Mesendoderm (in vitro differentiated cells): ENCODE data around the gene JCAD.

Experiments used
- DNase-seq: peaks from one replicate; pipeline ENCODE4 v3.0.0; 2013
- H2AK5ac ChIP-seq: 2 replicates; pipeline ENCODE4 v1.6.1; 2013; ENCODE audit warnings: low read length, inconsistent platforms
- H2BK120ac ChIP-seq: 2 replicates; pipeline ENCODE4 v1.6.1; 2013; ENCODE audit warnings: low read depth, mild to moderate bottlenecking, low read length, moderate library complexity, mixed read lengths
- H2BK15ac ChIP-seq: replicated peaks from 2 replicates; pipeline ENCODE4 v1.6.1; 2013; ENCODE audit warnings: low read depth, mild to moderate bottlenecking, moderate library complexity
- H2BK5ac ChIP-seq: 2 replicates; pipeline ENCODE4 v1.6.1; 2013; ENCODE audit warnings: low read length, inconsistent platforms
- H3K18ac ChIP-seq: 2 replicates; pipeline ENCODE4 v1.6.1; 2013; ENCODE audit warnings: mild to moderate bottlenecking, low read length, mixed read lengths
- H3K23ac ChIP-seq: one replicate; pipeline ENCODE4 v1.6.1; 2013; ENCODE audit warnings: low read length
- H3K27ac ChIP-seq: 2 replicates; pipeline ENCODE4 v1.5.1; 2013; ENCODE audit warnings: low read depth, mild to moderate bottlenecking, inconsistent platforms, low read length, moderate library complexity
- H3K27me3 ChIP-seq: 2 replicates; pipeline ENCODE4 v1.6.1; 2013; ENCODE audit warnings: low read length, control low read depth, mild to moderate bottlenecking, inconsistent platforms; ENCODE audit not compliant: insufficient read depth, poor library complexity
- H3K36me3 ChIP-seq: 2 replicates; pipeline ENCODE4 v1.6.1; 2013; ENCODE audit warnings: low read length, inconsistent platforms; ENCODE audit not compliant: control insufficient read depth, insufficient read depth
- H3K4ac ChIP-seq: one replicate; pipeline ENCODE4 v1.6.1; 2013; ENCODE audit warnings: low read depth, mild to moderate bottlenecking, low read length, moderate library complexity
- H3K4me1 ChIP-seq: 2 replicates; pipeline ENCODE4 v1.6.1; 2013; ENCODE audit warnings: low read depth, low read length, inconsistent platforms; ENCODE audit not compliant: control insufficient read depth
- H3K4me2 ChIP-seq: 2 replicates; pipeline ENCODE4 v1.6.1; 2013; ENCODE audit warnings: low read length
- H3K4me3 ChIP-seq: 2 replicates; pipeline ENCODE4 v1.5.1; 2013; ENCODE audit warnings: mild to moderate bottlenecking, low read length
- H3K56ac ChIP-seq: one replicate; pipeline ENCODE4 v1.6.1; 2013; ENCODE audit warnings: low read length
- H3K79me1 ChIP-seq: 2 replicates; pipeline ENCODE4 v1.6.1; 2013; ENCODE audit warnings: low read length, inconsistent platforms
- H3K79me2 ChIP-seq: 2 replicates; pipeline ENCODE4 v1.6.1; 2013; ENCODE audit warnings: mild to moderate bottlenecking, low read length; ENCODE audit not compliant: control insufficient read depth, insufficient read depth
- H3K9ac ChIP-seq: 2 replicates; pipeline ENCODE4 v1.6.1; 2013; ENCODE audit warnings: low read length, inconsistent platforms
- H4K5ac ChIP-seq: one replicate; pipeline ENCODE4 v1.6.1; 2013; ENCODE audit warnings: low read length
- H4K8ac ChIP-seq: one replicate; pipeline ENCODE4 v1.6.1; 2013; ENCODE audit warnings: low read depth, mild to moderate bottlenecking, control low read depth, low read length, moderate library complexity
- WGBS: extraction: QIAGEN DNeasy Blood & Tissue Kit; methylation state at CpG from one replicate; pipeline ENCODE4 v1.1.7; 2013; ENCODE audit warnings: low lambda C conversion rate, missing lambda C conversion rate; ENCODE audit not compliant: insufficient coverage; ENCODE audit errors: extremely low coverage; 5-methylcytosine and 5-hydroxymethylcytosine counted together

The JCAD gene

DNA sequence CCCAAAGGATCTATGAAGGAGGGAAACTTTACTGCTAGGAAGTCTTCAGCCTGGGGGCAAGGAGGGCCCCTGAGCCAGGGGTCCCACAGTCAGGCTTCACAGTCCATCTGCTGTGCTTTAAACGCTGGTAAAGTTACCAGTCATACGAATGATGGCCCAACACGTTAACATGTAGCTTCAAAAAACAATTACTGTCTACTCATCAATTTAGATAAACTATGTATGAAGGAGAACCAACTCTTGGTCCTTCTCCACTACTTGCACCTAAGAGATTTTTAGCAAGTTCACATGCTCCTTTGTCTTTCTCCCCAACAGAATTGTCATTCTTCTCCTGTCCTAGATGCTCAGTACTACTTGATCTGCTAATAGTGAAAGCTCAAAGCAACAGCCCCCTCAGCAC lies 16.6 kb downstream of the JCAD start:
- Histone ChIP-seq H3K23ac (no peak overlapping the region), H3K4me2 (no peak overlapping the region), H2AK5ac (no peak overlapping the region), H3K36me3 (no peaks in the 10 kb centered on the region), H3K18ac (no peak overlapping the region), H3K27me3 (no peaks in the 10 kb centered on the region), H3K79me1 (no peaks in the 10 kb centered on the region), H3K4me1 (peaks cover 2% of the 10 kb centered on the region), H3K79me2 (no peaks in the 10 kb centered on the region), H2BK15ac (no peak overlapping the region), H3K56ac (no peak overlapping the region), H3K9ac (no peak overlapping the region), H2BK5ac (no peak overlapping the region), H3K4ac (no peak overlapping the region), H3K27ac (no peak overlapping the region), H2BK120ac (no peak overlapping the region), H3K4me3 (no peak overlapping the region), H4K8ac (no peak overlapping the region), H4K5ac (no peak overlapping the region)
- no peak for DNase-seq
- WGBS = no CpG with 5 or more reads among the region's 3 CpGs

DNA sequence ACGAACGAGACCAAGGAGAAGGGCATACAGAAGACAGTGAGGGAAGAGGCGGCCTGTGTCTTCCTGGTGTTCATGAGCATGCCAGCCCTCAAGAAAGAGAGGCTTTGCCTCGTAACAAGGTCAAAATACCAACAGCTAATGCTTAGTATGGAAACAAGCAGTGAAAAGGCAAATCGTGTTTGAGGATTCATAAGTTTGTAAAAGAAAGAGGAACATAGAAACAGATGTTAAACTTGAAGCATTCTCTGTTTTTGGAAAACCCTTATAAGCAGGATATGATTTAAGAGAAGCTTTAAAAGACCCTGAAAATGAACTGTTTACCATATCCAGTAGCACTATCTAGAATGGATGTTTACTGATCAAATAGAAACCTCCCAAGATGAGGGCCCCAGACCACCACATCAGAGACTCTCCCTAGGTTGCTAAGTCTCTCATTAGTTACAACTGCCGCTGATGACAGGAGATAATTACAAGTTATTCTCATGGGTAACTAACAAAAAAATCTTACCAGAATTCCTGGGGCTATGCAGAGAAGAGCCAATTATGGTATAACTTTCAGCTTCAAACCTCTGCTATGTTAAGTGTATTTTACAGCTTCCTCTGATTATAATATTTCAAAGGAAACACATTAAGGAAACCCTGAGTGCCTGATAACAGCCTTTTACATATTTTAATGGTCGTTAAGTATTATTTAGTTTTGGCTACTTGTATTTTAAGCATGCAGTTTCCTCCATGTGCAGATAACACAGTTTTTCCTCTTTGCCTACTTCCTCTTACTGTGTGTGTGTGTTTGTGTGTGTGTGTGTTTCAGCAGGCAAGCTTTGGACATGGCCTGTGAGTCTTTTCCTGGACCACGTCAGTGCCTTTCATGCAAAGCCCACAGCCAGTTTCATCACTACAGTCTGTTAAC lies 17.9 kb downstream of the JCAD start:
- Histone ChIP-seq H3K79me2 (no peaks in the 10 kb centered on the region), H2BK5ac (no peak overlapping the region), H3K79me1 (no peaks in the 10 kb centered on the region), H4K8ac (no peak overlapping the region), H3K4me1 (peaks cover 2% of the 10 kb centered on the region), H3K27ac (no peak overlapping the region), H3K4me3 (no peak overlapping the region), H3K23ac (no peak overlapping the region), H2BK15ac (no peak overlapping the region), H3K4me2 (no peak overlapping the region), H3K18ac (no peak overlapping the region), H3K36me3 (no peaks in the 10 kb centered on the region), H3K27me3 (no peaks in the 10 kb centered on the region), H2BK120ac (no peak overlapping the region), H3K56ac (no peak overlapping the region), H3K9ac (no peak overlapping the region), H4K5ac (no peak overlapping the region), H3K4ac (no peak overlapping the region), H2AK5ac (no peak overlapping the region)
- no peak for DNase-seq
- WGBS = no CpG with 5 or more reads among the region's 8 CpGs

DNA sequence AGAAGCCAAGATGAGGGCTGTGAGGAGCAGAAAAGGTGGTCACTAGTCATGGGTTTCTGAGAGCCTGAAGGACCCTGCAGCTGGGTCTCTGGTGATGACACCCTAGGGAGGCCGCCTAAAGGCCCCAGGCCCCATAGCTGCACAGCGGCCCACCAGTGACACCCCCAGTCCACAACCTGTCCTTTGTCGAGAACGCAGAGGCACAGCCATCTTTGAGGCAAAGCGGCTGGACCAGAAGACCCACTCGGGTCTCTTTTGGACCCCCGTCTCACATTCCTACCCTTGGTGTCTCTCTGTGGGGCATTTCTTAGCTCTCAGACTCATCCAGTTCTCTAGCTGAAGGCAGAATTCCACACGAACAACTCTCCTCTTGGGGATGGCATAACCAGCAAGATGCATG lies 18.8 kb downstream of the JCAD start:
- H3K4me1 ChIP-seq = peaks cover 2% of the 10 kb centered on the region
- no peak overlapping the region for H2BK15ac ChIP-seq
- H3K56ac ChIP-seq = no peak overlapping the region
- no peak overlapping the region for H3K23ac ChIP-seq
- no peaks in the 10 kb centered on the region for H3K79me2 ChIP-seq
- no peak overlapping the region for H4K5ac ChIP-seq
- H3K9ac ChIP-seq = no peak overlapping the region
- H3K18ac ChIP-seq = no peak overlapping the region
- H3K4me3 ChIP-seq = no peak overlapping the region
- no peak overlapping the region for H2BK5ac ChIP-seq
- WGBS = no CpG with 5 or more reads among the region's 8 CpGs
- H3K79me1 ChIP-seq = no peaks in the 10 kb centered on the region
- no peak overlapping the region for H3K4ac ChIP-seq
- H2AK5ac ChIP-seq = no peak overlapping the region
- H4K8ac ChIP-seq = no peak overlapping the region
- no peak overlapping the region for H2BK120ac ChIP-seq
- no peak overlapping the region for H3K4me2 ChIP-seq
- no peaks in the 10 kb centered on the region for H3K36me3 ChIP-seq
- no peak for DNase-seq
- H3K27me3 ChIP-seq = no peaks in the 10 kb centered on the region
- no peak overlapping the region for H3K27ac ChIP-seq

DNA sequence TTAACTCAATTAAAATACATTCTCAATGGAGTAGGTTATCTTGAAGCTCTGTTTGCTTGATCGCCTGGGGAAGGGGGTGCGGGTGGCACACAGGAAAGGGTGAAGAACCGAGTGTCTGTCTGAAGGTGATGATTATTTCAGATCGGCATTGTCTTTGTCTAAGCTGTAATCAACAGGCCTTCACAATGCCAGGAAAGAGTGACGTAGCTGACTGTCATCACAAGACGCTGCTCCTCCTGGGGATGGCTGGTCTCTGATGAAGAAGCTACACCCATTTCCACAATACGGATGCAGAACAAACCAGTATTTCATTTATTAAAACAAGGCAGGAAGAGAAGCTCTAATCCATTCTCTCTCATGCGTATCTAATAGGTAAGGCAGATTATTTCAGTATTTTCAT lies 19.4 kb downstream of the JCAD start:
- Histone ChIP-seq H2AK5ac (no peak overlapping the region), H3K4me3 (no peak overlapping the region), H3K27me3 (no peaks in the 10 kb centered on the region), H2BK5ac (no peak overlapping the region), H4K8ac (no peak overlapping the region), H3K27ac (no peak overlapping the region), H4K5ac (no peak overlapping the region), H3K4ac (no peak overlapping the region), H3K56ac (no peak overlapping the region), H3K23ac (no peak overlapping the region), H3K36me3 (no peaks in the 10 kb centered on the region), H3K9ac (no peak overlapping the region), H3K79me2 (no peaks in the 10 kb centered on the region), H3K18ac (no peak overlapping the region), H3K4me2 (no peak overlapping the region), H3K79me1 (no peaks in the 10 kb centered on the region), H3K4me1 (peaks cover 2% of the 10 kb centered on the region), H2BK15ac (no peak overlapping the region), H2BK120ac (no peak overlapping the region)
- no peak for DNase-seq
- no CpG with 5 or more reads among the region's 8 CpGs for WGBS

DNA sequence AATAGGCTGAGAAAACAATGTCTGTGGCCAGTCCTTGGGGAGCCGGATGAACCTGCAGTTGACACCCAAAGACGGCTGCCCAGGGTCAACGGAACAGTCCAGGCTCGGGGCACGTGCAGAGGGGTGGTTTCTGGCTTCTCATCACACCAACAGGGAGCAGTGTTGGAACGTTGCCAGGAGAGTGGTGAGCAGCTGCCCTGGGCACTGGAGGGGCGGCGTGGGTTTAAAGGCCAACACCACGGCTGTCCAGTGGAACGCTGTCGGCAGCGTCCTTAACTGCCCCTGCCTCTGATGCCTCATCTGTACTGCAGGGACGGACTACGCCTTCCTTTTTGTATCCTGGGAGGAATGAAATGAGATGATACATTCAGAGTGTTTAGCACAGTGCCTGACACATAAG lies 19.8 kb downstream of the JCAD start:
- Histone ChIP-seq H3K27ac (no peak overlapping the region), H3K18ac (no peak overlapping the region), H3K36me3 (no peaks in the 10 kb centered on the region), H3K4me2 (no peak overlapping the region), H3K79me1 (no peaks in the 10 kb centered on the region), H2BK15ac (no peak overlapping the region), H2AK5ac (no peak overlapping the region), H3K4me1 (peaks cover 2% of the 10 kb centered on the region), H2BK5ac (no peak overlapping the region), H3K27me3 (no peaks in the 10 kb centered on the region), H3K23ac (no peak overlapping the region), H4K5ac (no peak overlapping the region), H3K4me3 (no peak overlapping the region), H3K56ac (no peak overlapping the region), H3K4ac (no peak overlapping the region), H3K9ac (no peak overlapping the region), H3K79me2 (no peaks in the 10 kb centered on the region), H4K8ac (no peak overlapping the region), H2BK120ac (no peak overlapping the region)
- no peak for DNase-seq
- WGBS = no CpG with 5 or more reads among the region's 14 CpGs
